GM23338 (cell line): ENCODE results near the gene DNAJB13. TPM values are rescaled to one million over a fixed set of nuclear protein-coding genes. Genes with fewer than 3 reads are reported as not detected.

ENCODE experiments used
- ATAC-seq: fragments of 200-7000 bp; cut with Tn5 transposase; 3 replicates; pipeline ENCODE4 v1.9.1; 2020
- DNase-seq: peaks from one replicate; pipeline ENCODE4 v3.0.0-alpha.2; 2015; ENCODE audit warnings: low spot score
- H2AFZ ChIP-seq: fragments of 200-600 bp; sonication (generic); 2 replicates; pipeline ENCODE4 v1.8.0; 2016; ENCODE audit warnings: antibody characterized with exemption, mild to moderate bottlenecking, moderate library complexity
- H3F3A ChIP-seq: fragments of 200-600 bp; sonication (generic); replicated peaks from 2 replicates; pipeline ENCODE4 v1.8.0; 2017; ENCODE audit warnings: antibody characterized with exemption, mixed run types, low read depth
- H3K27ac ChIP-seq: fragments of 200-600 bp; sonication (generic); 2 replicates; pipeline ENCODE4 v1.6.1; 2016; ENCODE audit warnings: low read depth
- H3K27me3 ChIP-seq: fragments of 200-600 bp; sonication (generic); 2 replicates; pipeline ENCODE4 v1.8.0; 2016; ENCODE audit warnings: mild to moderate bottlenecking, mixed run types, moderate library complexity; ENCODE audit not compliant: insufficient read depth
- H3K36me3 ChIP-seq: fragments of 200-600 bp; sonication (generic); 2 replicates; pipeline ENCODE4 v1.8.0; 2016; ENCODE audit warnings: mild to moderate bottlenecking; ENCODE audit not compliant: insufficient read depth
- H3K4me1 ChIP-seq: fragments of 200-600 bp; sonication (generic); 2 replicates; pipeline ENCODE4 v1.8.0; 2016; ENCODE audit warnings: mild to moderate bottlenecking, moderate library complexity; ENCODE audit not compliant: insufficient read depth
- H3K4me2 ChIP-seq: fragments of 200-600 bp; sonication (generic); 2 replicates; pipeline ENCODE4 v1.7.1; 2017; ENCODE audit warnings: mixed run types
- H3K4me3 ChIP-seq: fragments of 200-600 bp; sonication (generic); 2 replicates; pipeline ENCODE4 v1.6.1; 2016; ENCODE audit warnings: mixed run types
- H3K79me2 ChIP-seq: fragments of 200-600 bp; sonication (generic); replicated peaks from 2 replicates; pipeline ENCODE4 v1.8.0; 2017; ENCODE audit warnings: mild to moderate bottlenecking; ENCODE audit not compliant: insufficient read depth
- H3K9me2 ChIP-seq: fragments of 200-600 bp; sonication (generic); 2 replicates; pipeline ENCODE4 v1.8.0; 2017; ENCODE audit not compliant: insufficient read depth
- H4K20me1 ChIP-seq: fragments of 200-600 bp; sonication (generic); replicated peaks from 2 replicates; pipeline ENCODE4 v1.8.0; 2017; ENCODE audit warnings: mild to moderate bottlenecking; ENCODE audit not compliant: insufficient read depth
- H3K27ac Mint-ChIP-seq: 2 replicates; pipeline ENCODE4 v1.8.0; 2020; ENCODE audit warnings: inconsistent platforms, mild to moderate bottlenecking, moderate library complexity, mixed read lengths
- H3K27me3 Mint-ChIP-seq: 3 replicates; pipeline ENCODE4 v1.8.0; 2022; ENCODE audit warnings: low read depth, mild to moderate bottlenecking, moderate library complexity, mixed read lengths, inconsistent platforms; ENCODE audit not compliant: insufficient read depth, poor library complexity
- H3K36me3 Mint-ChIP-seq: 3 replicates; pipeline ENCODE4 v1.8.0; 2021; ENCODE audit warnings: low read depth, mild to moderate bottlenecking, inconsistent platforms, moderate library complexity, mixed read lengths
- H3K4me1 Mint-ChIP-seq: 3 replicates; pipeline ENCODE4 v1.8.0; 2020; ENCODE audit warnings: mild to moderate bottlenecking, inconsistent platforms, mixed read lengths
- H3K4me3 Mint-ChIP-seq: 3 replicates; pipeline ENCODE4 v1.8.0; 2021; ENCODE audit warnings: moderate library complexity, mild to moderate bottlenecking, inconsistent platforms, mixed read lengths
- H3K9me3 Mint-ChIP-seq: 3 replicates; pipeline ENCODE4 v1.8.0; 2020; ENCODE audit warnings: moderate library complexity, mild to moderate bottlenecking, inconsistent platforms, mixed read lengths
- CREB1 ChIP-seq: fragments of 250-450 bp; sonication (Bioruptor Pico); IDR thresholded peaks from 2 replicates; pipeline ENCODE4 v1.5.0; 2020; ENCODE audit warnings: low read depth, mild to moderate bottlenecking, moderate library complexity
- EZH2 ChIP-seq: fragments of 200-600 bp; sonication (generic); IDR thresholded peaks from one replicate; pipeline ENCODE4 v1.8.0; 2017; ENCODE audit warnings: antibody characterized with exemption, mild to moderate bottlenecking, low read depth; ENCODE audit not compliant: unreplicated experiment
- EZH2phosphoT487 ChIP-seq: fragments of 200-600 bp; sonication (generic); IDR thresholded peaks from one replicate; pipeline ENCODE4 v1.8.1; 2018; ENCODE audit warnings: antibody characterized with exemption; ENCODE audit not compliant: unreplicated experiment
- STAT1 ChIP-seq: IDR thresholded peaks from one replicate; pipeline ENCODE4 v1.6.1; 2016; ENCODE audit warnings: antibody characterized with exemption; ENCODE audit not compliant: unreplicated experiment
- ZNF114 ChIP-seq: fragments of 250-450 bp; sonication (Bioruptor Pico); IDR thresholded peaks from 2 replicates; pipeline ENCODE4 v1.5.0; 2020; ENCODE audit warnings: mild to moderate bottlenecking, moderate library complexity
- ZNF331 ChIP-seq: fragments of 250-450 bp; sonication (Bioruptor Pico); IDR thresholded peaks from 2 replicates; pipeline ENCODE4 v1.5.0; 2020; ENCODE audit warnings: low read depth, mild to moderate bottlenecking, moderate library complexity
- ZNF462 ChIP-seq: fragments of 250-450 bp; sonication (Bioruptor Pico); IDR thresholded peaks from 2 replicates; pipeline ENCODE4 v1.5.0; 2020; ENCODE audit warnings: mild to moderate bottlenecking, moderate library complexity
- polyA plus RNA-seq: library from polyadenylated mRNA; unstranded; fragments of >200 nt; fragmentation: Nextera tagmentation; extraction: Ambion mirVana; gene quantifications from 2 replicates; pipeline ENCODE4 v1.2.1, GENCODE V29; 2016
- total RNA-seq: library from RNA; depleted of rRNA; stranded (reverse); fragments of >200 nt; shearing (Covaris generic); gene quantifications from 2 replicates; pipeline ENCODE4 v1.2.3, GENCODE V29; 2014
- TF ChIP-seq, protein P1 (sequence below): IDR thresholded peaks from 2 replicates; pipeline ENCODE4 v1.6.1; 2016; ENCODE audit warnings: antibody characterized with exemption
- TF ChIP-seq, protein P2 (sequence below), 2 experiments: fragments of 200-600 bp in 1 of 2; sonication (generic) in 1 of 2; conservative IDR thresholded peaks; 2 replicates each; pipeline versions ENCODE4 v1.5.1 to v1.6.1; 2016 to 2017; ENCODE audit warnings: antibody characterized with exemption in 2 of 2, low read depth in 2 of 2, mild to moderate bottlenecking in 2 of 2, moderate library complexity in 1 of 2

Gene DNAJB13
- total and polyA plus RNA-seq, 2 experiments from 2014 or later, result 0.14 to 0.32 TPM

DNA sequence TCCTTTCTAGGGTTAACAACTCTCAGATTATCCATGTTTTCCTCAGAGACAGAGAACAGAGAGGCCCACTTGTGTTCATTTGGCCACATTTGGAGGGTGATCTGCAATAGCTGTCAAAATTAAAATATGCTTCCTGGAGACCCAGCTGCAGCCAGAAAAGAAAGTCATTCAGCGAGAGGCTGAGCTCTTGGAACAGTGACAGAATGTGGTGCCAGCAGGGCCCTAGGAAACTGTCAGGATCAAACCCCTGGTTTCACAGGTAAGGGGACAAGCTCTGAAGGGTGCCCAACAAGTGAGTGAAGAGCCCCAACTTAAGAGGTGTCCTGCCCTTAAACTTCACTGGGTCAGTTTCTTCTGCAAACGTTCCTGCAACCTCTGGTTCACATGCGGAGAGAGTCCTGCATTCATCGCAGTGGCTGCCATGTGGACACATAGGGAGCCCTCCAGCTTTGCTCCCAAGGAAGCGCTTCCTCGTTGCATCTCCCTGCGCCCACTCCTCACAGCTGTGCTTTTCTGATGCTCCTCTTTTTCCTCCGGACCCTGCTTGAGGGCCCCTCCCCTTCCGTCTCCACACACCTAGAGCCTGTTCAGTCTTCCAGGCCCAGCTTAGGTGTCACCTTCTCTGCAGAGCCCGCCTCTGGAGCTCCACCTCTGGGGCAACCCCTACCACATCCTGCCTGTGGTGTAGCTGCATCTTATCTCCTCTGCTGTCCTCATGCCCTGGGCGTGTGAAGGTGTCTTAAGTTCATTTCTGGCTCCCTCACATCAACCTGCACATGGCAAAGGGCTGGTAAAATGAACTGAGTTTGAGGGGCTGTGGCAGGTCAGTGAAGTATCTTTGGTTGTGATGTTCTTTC lies 54.2 kb downstream of the DNAJB13 start:
- Histone ChIP-seq H2AFZ (no peak overlapping the region), H3F3A (no peaks in the 10 kb centered on the region), H3K36me3 (no peaks in the 10 kb centered on the region), H3K27me3 (no peaks in the 10 kb centered on the region), H4K20me1 (no peaks in the 10 kb centered on the region), H3K79me2 (no peaks in the 10 kb centered on the region), H3K4me2 (no peak overlapping the region), H3K9me2 (no peaks in the 10 kb centered on the region), H3K4me3 (no peak overlapping the region), H3K4me1 (0 out of 2 replicates have a peak, but pooled peaks cover 3% of the 10 kb centered on the region), H3K27ac (no peak overlapping the region)
- no peak overlapping the region for H3K4me3 Mint-ChIP-seq
- ATAC-seq (peak; percentile 52), DNase-seq (no peak)
- TF ChIP-seq ZNF331 (no peak), EZH2 (no peak), STAT1 (no peak), ZNF114 (CRISPR knock-in tag) (no peak), CREB1 (CRISPR knock-in tag) (no peak), EZH2phosphoT487 (no peak)
- TF ChIP-seq, protein P1, sequence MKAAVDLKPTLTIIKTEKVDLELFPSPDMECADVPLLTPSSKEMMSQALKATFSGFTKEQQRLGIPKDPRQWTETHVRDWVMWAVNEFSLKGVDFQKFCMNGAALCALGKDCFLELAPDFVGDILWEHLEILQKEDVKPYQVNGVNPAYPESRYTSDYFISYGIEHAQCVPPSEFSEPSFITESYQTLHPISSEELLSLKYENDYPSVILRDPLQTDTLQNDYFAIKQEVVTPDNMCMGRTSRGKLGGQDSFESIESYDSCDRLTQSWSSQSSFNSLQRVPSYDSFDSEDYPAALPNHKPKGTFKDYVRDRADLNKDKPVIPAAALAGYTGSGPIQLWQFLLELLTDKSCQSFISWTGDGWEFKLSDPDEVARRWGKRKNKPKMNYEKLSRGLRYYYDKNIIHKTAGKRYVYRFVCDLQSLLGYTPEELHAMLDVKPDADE, result no peak
- TF ChIP-seq, protein P2, sequence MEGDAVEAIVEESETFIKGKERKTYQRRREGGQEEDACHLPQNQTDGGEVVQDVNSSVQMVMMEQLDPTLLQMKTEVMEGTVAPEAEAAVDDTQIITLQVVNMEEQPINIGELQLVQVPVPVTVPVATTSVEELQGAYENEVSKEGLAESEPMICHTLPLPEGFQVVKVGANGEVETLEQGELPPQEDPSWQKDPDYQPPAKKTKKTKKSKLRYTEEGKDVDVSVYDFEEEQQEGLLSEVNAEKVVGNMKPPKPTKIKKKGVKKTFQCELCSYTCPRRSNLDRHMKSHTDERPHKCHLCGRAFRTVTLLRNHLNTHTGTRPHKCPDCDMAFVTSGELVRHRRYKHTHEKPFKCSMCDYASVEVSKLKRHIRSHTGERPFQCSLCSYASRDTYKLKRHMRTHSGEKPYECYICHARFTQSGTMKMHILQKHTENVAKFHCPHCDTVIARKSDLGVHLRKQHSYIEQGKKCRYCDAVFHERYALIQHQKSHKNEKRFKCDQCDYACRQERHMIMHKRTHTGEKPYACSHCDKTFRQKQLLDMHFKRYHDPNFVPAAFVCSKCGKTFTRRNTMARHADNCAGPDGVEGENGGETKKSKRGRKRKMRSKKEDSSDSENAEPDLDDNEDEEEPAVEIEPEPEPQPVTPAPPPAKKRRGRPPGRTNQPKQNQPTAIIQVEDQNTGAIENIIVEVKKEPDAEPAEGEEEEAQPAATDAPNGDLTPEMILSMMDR (conservative IDR thresholded peaks at IDR 0.05; ENCODE audit: low read depth in 2 of 2), result no peak
- peaks cover 8% of the 10 kb centered on the region for H3K27me3 Mint-ChIP-seq
- H3K9me3 Mint-ChIP-seq, result no peaks in the 10 kb centered on the region
- no peaks in the 10 kb centered on the region; the same call in 2 of the 3 replicates for H3K36me3 Mint-ChIP-seq
- H3K4me1 Mint-ChIP-seq, result peaks cover 19% of the 10 kb centered on the region
- no peak overlapping the region for H3K27ac Mint-ChIP-seq

DNA sequence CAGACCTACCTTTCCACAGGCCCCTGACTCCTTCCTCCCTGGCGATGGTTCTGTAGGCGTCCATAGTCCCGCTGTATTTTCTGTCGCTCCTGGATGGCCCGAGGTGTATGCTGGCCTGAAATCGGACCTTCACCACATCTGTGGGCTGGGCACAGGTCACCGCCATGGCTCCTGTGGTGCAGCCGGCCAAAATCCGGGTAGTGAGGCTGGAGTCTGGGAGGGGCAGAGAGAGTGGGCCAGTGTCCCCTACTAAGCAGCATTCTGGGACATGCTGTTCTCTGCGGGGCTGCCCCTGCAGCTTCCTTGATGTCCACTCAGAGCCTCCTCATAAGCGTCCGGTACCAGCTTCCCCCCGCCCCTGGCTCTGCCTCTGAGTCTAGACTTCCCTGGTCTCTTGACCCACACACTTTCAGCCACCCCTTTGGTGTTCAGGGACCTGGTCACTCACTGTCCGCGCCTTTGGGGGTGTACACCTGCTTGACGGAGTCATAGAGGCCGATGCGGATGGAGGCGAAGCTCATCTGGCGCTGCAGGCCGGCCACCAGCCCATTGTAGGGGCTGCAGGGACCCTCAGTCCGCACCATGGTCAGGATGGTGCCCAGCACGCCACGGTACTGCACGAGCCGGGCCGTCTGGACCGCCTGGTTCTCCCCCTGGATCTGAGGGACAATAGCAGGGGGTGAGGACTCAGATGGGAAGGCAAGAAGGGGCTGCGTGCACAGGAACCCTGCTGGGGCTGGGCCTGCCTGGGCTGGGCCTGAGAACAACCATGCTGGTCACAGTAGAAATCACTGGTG lies 55.1 kb downstream of the DNAJB13 start:
- no peaks in the 10 kb centered on the region for H3K27me3 ChIP-seq
- H3K79me2 ChIP-seq, result no peaks in the 10 kb centered on the region
- no peak overlapping the region for H3K4me2 ChIP-seq
- no peaks in the 10 kb centered on the region for H4K20me1 ChIP-seq
- H3K36me3 ChIP-seq, result no peaks in the 10 kb centered on the region
- H3K4me1 Mint-ChIP-seq, result peaks cover 20% of the 10 kb centered on the region
- no peaks in the 10 kb centered on the region for H3K9me3 Mint-ChIP-seq
- no peaks in the 10 kb centered on the region; the same call in 2 of the 3 replicates for H3K36me3 Mint-ChIP-seq
- H3K9me2 ChIP-seq, result no peaks in the 10 kb centered on the region
- 0 out of 2 replicates have a peak, but pooled peaks cover 5% of the 10 kb centered on the region for H3K4me1 ChIP-seq
- H3K27me3 Mint-ChIP-seq, result peaks cover 11% of the 10 kb centered on the region
- no peak overlapping the region for H3K27ac ChIP-seq
- no peak overlapping the region for H3K27ac Mint-ChIP-seq
- no peak overlapping the region for H3K4me3 ChIP-seq
- no peak for DNase-seq
- H3K4me3 Mint-ChIP-seq, result no peak overlapping the region
- H3F3A ChIP-seq, result no peaks in the 10 kb centered on the region
- no peak overlapping the region for H2AFZ ChIP-seq
- ATAC-seq, result no peak
- TF ChIP-seq ZNF462 (CRISPR knock-in tag), result no peak
